ENCODE results near the gene SOBP.

DNA sequence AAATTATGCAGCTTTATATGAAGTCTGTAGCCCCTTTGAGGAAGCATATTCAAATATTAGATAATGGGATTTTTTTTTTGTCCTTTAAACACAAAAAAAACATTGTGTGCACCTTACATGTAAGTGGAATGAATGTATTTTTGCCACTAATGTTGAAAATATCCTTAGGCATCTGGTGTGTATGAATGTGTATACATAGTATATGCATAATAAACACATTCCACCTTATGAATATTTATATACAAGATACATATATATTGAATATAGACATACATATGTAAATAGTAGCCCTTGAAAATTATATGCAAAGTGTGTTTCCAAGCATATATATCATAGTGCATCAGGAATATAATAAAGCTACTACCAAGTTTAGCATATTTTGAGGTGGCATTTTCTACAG, 94.8 kb downstream of the SOBP start:
- TF ChIP-seq, protein P1, sequence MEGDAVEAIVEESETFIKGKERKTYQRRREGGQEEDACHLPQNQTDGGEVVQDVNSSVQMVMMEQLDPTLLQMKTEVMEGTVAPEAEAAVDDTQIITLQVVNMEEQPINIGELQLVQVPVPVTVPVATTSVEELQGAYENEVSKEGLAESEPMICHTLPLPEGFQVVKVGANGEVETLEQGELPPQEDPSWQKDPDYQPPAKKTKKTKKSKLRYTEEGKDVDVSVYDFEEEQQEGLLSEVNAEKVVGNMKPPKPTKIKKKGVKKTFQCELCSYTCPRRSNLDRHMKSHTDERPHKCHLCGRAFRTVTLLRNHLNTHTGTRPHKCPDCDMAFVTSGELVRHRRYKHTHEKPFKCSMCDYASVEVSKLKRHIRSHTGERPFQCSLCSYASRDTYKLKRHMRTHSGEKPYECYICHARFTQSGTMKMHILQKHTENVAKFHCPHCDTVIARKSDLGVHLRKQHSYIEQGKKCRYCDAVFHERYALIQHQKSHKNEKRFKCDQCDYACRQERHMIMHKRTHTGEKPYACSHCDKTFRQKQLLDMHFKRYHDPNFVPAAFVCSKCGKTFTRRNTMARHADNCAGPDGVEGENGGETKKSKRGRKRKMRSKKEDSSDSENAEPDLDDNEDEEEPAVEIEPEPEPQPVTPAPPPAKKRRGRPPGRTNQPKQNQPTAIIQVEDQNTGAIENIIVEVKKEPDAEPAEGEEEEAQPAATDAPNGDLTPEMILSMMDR (IDR thresholded peaks at IDR 0.05), result no peak
- no peak for TF ChIP-seq ZFX (IDR thresholded peaks at IDR 0.05; ENCODE audit: borderline replicate concordance)

All from 22Rv1 (cell line).